Measurements from ENCODE around the gene IL17B.

Gene IL17B

DNA sequence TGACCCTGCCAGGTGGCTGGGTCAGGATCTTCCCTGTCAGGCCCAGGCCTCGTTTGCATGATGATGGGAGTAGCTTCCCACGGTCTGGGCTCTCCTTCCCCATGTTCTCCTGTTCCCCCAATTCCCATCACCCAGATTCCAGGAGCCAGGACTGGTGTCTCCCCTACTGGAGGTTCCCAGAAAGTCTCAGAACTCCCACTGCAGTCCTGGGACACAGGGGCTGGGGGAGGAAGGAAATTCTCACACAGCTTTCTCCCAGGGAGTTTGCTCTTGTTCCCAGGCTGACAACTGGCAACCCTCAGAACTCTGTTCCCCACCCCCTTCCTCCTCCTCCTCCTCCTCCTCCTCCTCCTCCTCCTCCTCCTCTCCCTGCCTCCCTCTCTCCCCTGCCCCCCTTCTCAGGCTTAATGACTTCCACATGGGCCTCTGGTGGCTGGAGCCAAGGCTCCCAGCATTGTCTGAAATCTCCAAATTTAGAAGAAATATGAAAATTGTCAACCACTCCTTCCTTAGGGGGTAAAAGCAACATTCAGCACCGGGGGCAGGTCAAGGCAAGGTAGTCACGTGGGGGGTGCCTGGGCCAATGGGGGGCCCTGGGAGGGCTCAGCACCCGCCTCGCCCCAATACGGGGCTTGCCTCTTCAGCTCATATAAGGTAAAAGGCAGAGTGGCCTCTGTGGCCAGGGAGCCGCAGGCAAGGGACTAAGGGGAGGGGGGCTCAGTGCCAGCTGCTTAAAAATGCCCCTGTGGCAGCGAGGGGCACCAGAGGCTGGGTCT is 27.3 kb upstream of the IL17B start:
- Histone ChIP-seq H3K4me1 (ENCODE audit: control insufficient read depth, low read length) (peaks cover 7% of the 10 kb centered on the region; the same call in 1 of the 2 replicates), H3K27me3 (ENCODE audit: control insufficient read depth, low read length) (peaks cover 34% of the 10 kb centered on the region), H3F3A (ENCODE audit: control insufficient read depth, insufficient read depth) (no peaks in the 10 kb centered on the region), H3K4me2 (ENCODE audit: low read length) (peak overlapping the region; percentile 14), H3K9me3 (ENCODE audit: control insufficient read depth, insufficient read depth, low read length) (no peaks in the 10 kb centered on the region), H3K36me3 (ENCODE audit: control insufficient read depth, low read length) (no peaks in the 10 kb centered on the region), H3K27ac (ENCODE audit: low read depth, low read length) (no peak overlapping the region), H3K4me3 (ENCODE audit: low read length) (no peak overlapping the region), H3K9me2 (replicated peaks; ENCODE audit: control insufficient read depth, low read length) (no peaks in the 10 kb centered on the region), H3K79me2 (ENCODE audit: control insufficient read depth, low read length) (no peaks in the 10 kb centered on the region), H4K20me1 (ENCODE audit: control insufficient read depth, insufficient read depth, low read depth, low read length) (no peaks in the 10 kb centered on the region)
- TF ChIP-seq EZH2phosphoT487 (IDR thresholded peaks at IDR 0.05; ENCODE audit: borderline replicate concordance, low read length) = no peak
- TF ChIP-seq, protein P1, sequence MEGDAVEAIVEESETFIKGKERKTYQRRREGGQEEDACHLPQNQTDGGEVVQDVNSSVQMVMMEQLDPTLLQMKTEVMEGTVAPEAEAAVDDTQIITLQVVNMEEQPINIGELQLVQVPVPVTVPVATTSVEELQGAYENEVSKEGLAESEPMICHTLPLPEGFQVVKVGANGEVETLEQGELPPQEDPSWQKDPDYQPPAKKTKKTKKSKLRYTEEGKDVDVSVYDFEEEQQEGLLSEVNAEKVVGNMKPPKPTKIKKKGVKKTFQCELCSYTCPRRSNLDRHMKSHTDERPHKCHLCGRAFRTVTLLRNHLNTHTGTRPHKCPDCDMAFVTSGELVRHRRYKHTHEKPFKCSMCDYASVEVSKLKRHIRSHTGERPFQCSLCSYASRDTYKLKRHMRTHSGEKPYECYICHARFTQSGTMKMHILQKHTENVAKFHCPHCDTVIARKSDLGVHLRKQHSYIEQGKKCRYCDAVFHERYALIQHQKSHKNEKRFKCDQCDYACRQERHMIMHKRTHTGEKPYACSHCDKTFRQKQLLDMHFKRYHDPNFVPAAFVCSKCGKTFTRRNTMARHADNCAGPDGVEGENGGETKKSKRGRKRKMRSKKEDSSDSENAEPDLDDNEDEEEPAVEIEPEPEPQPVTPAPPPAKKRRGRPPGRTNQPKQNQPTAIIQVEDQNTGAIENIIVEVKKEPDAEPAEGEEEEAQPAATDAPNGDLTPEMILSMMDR (IDR thresholded peaks at IDR 0.05; ENCODE audit: low read depth, low read length, poor library complexity, severe bottlenecking) = no peak

- no peak overlapping the region for H3K27ac ChIP-seq (ENCODE audit: low read depth, low read length)
- peaks cover 14% of the 10 kb centered on the region for H3K4me1 ChIP-seq (ENCODE audit: control insufficient read depth, low read length)
- no peaks in the 10 kb centered on the region for H3K9me2 ChIP-seq (replicated peaks; ENCODE audit: control insufficient read depth, low read length)
- no peaks in the 10 kb centered on the region for H4K20me1 ChIP-seq (ENCODE audit: control insufficient read depth, insufficient read depth, low read depth, low read length)
- H3K27me3 ChIP-seq (ENCODE audit: control insufficient read depth, low read length) = peaks cover 39% of the 10 kb centered on the region
- H3K79me2 ChIP-seq (ENCODE audit: control insufficient read depth, low read length) = no peaks in the 10 kb centered on the region
- no peaks in the 10 kb centered on the region for H3F3A ChIP-seq (ENCODE audit: control insufficient read depth, insufficient read depth)
- no peaks in the 10 kb centered on the region for H3K36me3 ChIP-seq (ENCODE audit: control insufficient read depth, low read length)
- H3K9me3 ChIP-seq (ENCODE audit: control insufficient read depth, insufficient read depth, low read length) = no peaks in the 10 kb centered on the region
- TF ChIP-seq, protein P1 (IDR thresholded peaks at IDR 0.05; ENCODE audit: low read depth, low read length, poor library complexity, severe bottlenecking) = no peak
- TF ChIP-seq EZH2phosphoT487 (IDR thresholded peaks at IDR 0.05; ENCODE audit: borderline replicate concordance, low read length) = no peak
- no peak overlapping the region for H3K4me3 ChIP-seq (ENCODE audit: low read length)
- H3K4me2 ChIP-seq (ENCODE audit: low read length) = no peak overlapping the region
Observed at GRCh38 chr5:149405550-149406202, 26.6 kb upstream of the IL17B start.

- H3K79me2 ChIP-seq (ENCODE audit: control insufficient read depth, low read length) = no peaks in the 10 kb centered on the region
- no peaks in the 10 kb centered on the region for H4K20me1 ChIP-seq (ENCODE audit: control insufficient read depth, insufficient read depth, low read depth, low read length)
- H3K4me1 ChIP-seq (ENCODE audit: control insufficient read depth, low read length) = peaks cover 15% of the 10 kb centered on the region
- H3K27ac ChIP-seq (ENCODE audit: low read depth, low read length) = no peak overlapping the region
- no peaks in the 10 kb centered on the region for H3K9me3 ChIP-seq (ENCODE audit: control insufficient read depth, insufficient read depth, low read length)
- no peaks in the 10 kb centered on the region for H3F3A ChIP-seq (ENCODE audit: control insufficient read depth, insufficient read depth)
- TF ChIP-seq, protein P1 (IDR thresholded peaks at IDR 0.05; ENCODE audit: low read depth, low read length, poor library complexity, severe bottlenecking) = no peak
- TF ChIP-seq EZH2phosphoT487 (IDR thresholded peaks at IDR 0.05; ENCODE audit: borderline replicate concordance, low read length) = no peak
- no peak overlapping the region for H3K4me3 ChIP-seq (ENCODE audit: low read length)
- no peaks in the 10 kb centered on the region for H3K9me2 ChIP-seq (replicated peaks; ENCODE audit: control insufficient read depth, low read length)
- H3K36me3 ChIP-seq (ENCODE audit: control insufficient read depth, low read length) = no peaks in the 10 kb centered on the region
- H3K27me3 ChIP-seq (ENCODE audit: control insufficient read depth, low read length) = peaks cover 38% of the 10 kb centered on the region
- H3K4me2 ChIP-seq (ENCODE audit: low read length) = no peak overlapping the region
Observed at GRCh38 chr5:149404746-149405549, 25.9 kb upstream of the IL17B start.

Data from DOHH2 (cell line).